ENCODE data around the gene DYDC1. TPM values are rescaled to one million over a fixed set of nuclear protein-coding genes. Genes with fewer than 3 reads are reported as not detected.

The DYDC1 gene
- polyA plus RNA-seq, 3 donors: not detected

GRCh38 chr10:80351220-80351619, 5.3 kb downstream of the DYDC1 start:
- Histone ChIP-seq H4K20me1 (ENCODE audit: insufficient read depth, low read length) (no peaks in the 10 kb centered on the region), H3K4me1 (ENCODE audit: control insufficient read depth in 1 of 2, insufficient read depth in 2 of 2, low read length in 2 of 2) (peaks cover 0 to 1% of the 10 kb centered on the region in 2 donors), H3K9ac (ENCODE audit: insufficient read depth, low read length, poor library complexity, severe bottlenecking) (no peak overlapping the region), H3K36me3 (replicated peaks in 1 of 2; ENCODE audit: control insufficient read depth in 1 of 2, insufficient read depth in 2 of 2, low read length in 2 of 2) (no peaks in the 10 kb centered on the region), H3K79me2 (ENCODE audit: insufficient read depth, low read length) (no peaks in the 10 kb centered on the region), H3K4me3 (replicated peaks in 1 of 3; ENCODE audit: low read depth in 2 of 3, low read length in 3 of 3) (no peak overlapping the region), H3K27me3 (ENCODE audit: control insufficient read depth in 2 of 2, insufficient read depth in 2 of 2, low read length in 2 of 2) (peaks cover 9 to 10% of the 10 kb centered on the region in 2 donors), H3K9me3 (replicated peaks in 1 of 2; ENCODE audit: control insufficient read depth in 1 of 2, insufficient read depth in 1 of 2, low read length in 2 of 2) (no peaks in the 10 kb centered on the region), H2AFZ (ENCODE audit: insufficient read depth, low read depth, low read length, poor library complexity, severe bottlenecking) (no peak overlapping the region), H3K27ac (ENCODE audit: low read depth in 1 of 2, low read length in 2 of 2) (no peak overlapping the region), H3K4me2 (replicated peaks; ENCODE audit: extremely low read depth, low read length, poor library complexity, severe bottlenecking) (no peak overlapping the region)
- DNase-seq: no peak
- H3K4me1 Mint-ChIP-seq: peaks cover 6% of the 10 kb centered on the region
- no peak for TF ChIP-seq CTCF (IDR thresholded peaks at IDR 0.05)
- intact Hi-C loops (cut with micrococcal nuclease): no loop called here
- H3K4me3 Mint-ChIP-seq: no peak overlapping the region
- WGBS (ENCODE audit: insufficient coverage): 67% methylated on average over 2 of the region's 3 CpGs
- H3K27me3 Mint-ChIP-seq (ENCODE audit: low read depth in 3 of 3): peaks cover 13 to 14% (median 13%) of the 10 kb centered on the region in 3 donors
- no peak overlapping the region for H3K27ac Mint-ChIP-seq
- H3K9me3 Mint-ChIP-seq: peaks cover 0 to 8% (median 0%) of the 10 kb centered on the region in 7 donors
- H3K36me3 Mint-ChIP-seq: no peaks in the 10 kb centered on the region

- no peak overlapping the region for H3K9ac ChIP-seq (ENCODE audit: insufficient read depth, low read length, poor library complexity, severe bottlenecking)
- Mint-ChIP-seq H3K4me3 (no peak overlapping the region), H3K4me1 (peaks cover 4% of the 10 kb centered on the region), H3K27me3 (ENCODE audit: low read depth in 3 of 3) (peaks cover 4 to 6% (median 5%) of the 10 kb centered on the region in 3 donors), H3K27ac (no peak overlapping the region), H3K9me3 (peaks cover 0 to 7% (median 0%) of the 10 kb centered on the region in 7 donors), H3K36me3 (no peaks in the 10 kb centered on the region)
- no peaks in the 10 kb centered on the region for H3K9me3 ChIP-seq (replicated peaks in 1 of 2; ENCODE audit: control insufficient read depth in 1 of 2, insufficient read depth in 1 of 2, low read length in 2 of 2)
- no peaks in the 10 kb centered on the region for H4K20me1 ChIP-seq (ENCODE audit: insufficient read depth, low read length)
- no peak overlapping the region for H2AFZ ChIP-seq (ENCODE audit: insufficient read depth, low read depth, low read length, poor library complexity, severe bottlenecking)
- H3K4me1 ChIP-seq (ENCODE audit: control insufficient read depth in 1 of 2, insufficient read depth in 2 of 2, low read length in 2 of 2): no peaks in the 10 kb centered on the region
- H3K27me3 ChIP-seq (ENCODE audit: control insufficient read depth in 2 of 2, insufficient read depth in 2 of 2, low read length in 2 of 2): peaks cover under 1 to 2% of the 10 kb centered on the region in 2 donors
- no peak overlapping the region for H3K4me2 ChIP-seq (replicated peaks; ENCODE audit: extremely low read depth, low read length, poor library complexity, severe bottlenecking)
- no peak for DNase-seq
- WGBS (ENCODE audit: insufficient coverage): 77% methylated on average over 2 of the region's 3 CpGs
- no peak overlapping the region for H3K4me3 ChIP-seq (replicated peaks in 1 of 3; ENCODE audit: low read depth in 2 of 3, low read length in 3 of 3)
- H3K36me3 ChIP-seq (replicated peaks in 1 of 2; ENCODE audit: control insufficient read depth in 1 of 2, insufficient read depth in 2 of 2, low read length in 2 of 2): no peaks in the 10 kb centered on the region
- TF ChIP-seq CTCF (IDR thresholded peaks at IDR 0.05): no peak
- no peak overlapping the region for H3K27ac ChIP-seq (ENCODE audit: low read depth in 1 of 2, low read length in 2 of 2)
- intact Hi-C loops (cut with micrococcal nuclease): no loop called here
- H3K79me2 ChIP-seq (ENCODE audit: insufficient read depth, low read length): no peaks in the 10 kb centered on the region
These were observed 6.3 kb downstream of the DYDC1 start for GRCh38 chr10:80350251-80350650.
